WTC11 (cell line): Measurements from ENCODE around the gene KBTBD8. TPM values are rescaled to one million over a fixed set of nuclear protein-coding genes. Genes with fewer than 3 reads are reported as not detected.

Experiments
- ATAC-seq: fragments of 200-7000 bp; cut with Tn5 transposase; 2 replicates; pipeline ENCODE4 v1.10.0; 2021; ENCODE audit warnings: mild to moderate bottlenecking, moderate library complexity
- CTCF ChIA-PET: fragments of 300-600 bp; sonication (Branson Sonifier 250); formaldehyde crosslinking; loops from one replicate; lab custom pipeline; 2021; ENCODE audit warnings: antibody characterized with exemption; lab: Charles Lee
- POLR2A ChIA-PET: fragments of 350-600 bp; sonication (Branson Sonifier 250); formaldehyde crosslinking; loops from one replicate; lab custom pipeline; 2021; ENCODE audit warnings: antibody characterized with exemption; lab: Charles Lee
- DNase-seq: peaks from one replicate; pipeline ENCODE4 v3.0.0; 2021; ENCODE audit warnings: low spot score
- H3K27ac Mint-ChIP-seq: 2 replicates; pipeline ENCODE4 v1.8.0; 2021; ENCODE audit warnings: mixed read lengths
- H3K27me3 Mint-ChIP-seq: 2 replicates; pipeline ENCODE4 v1.8.0; 2021; ENCODE audit warnings: low read depth, mild to moderate bottlenecking, moderate library complexity, mixed read lengths
- H3K36me3 Mint-ChIP-seq: 2 replicates; pipeline ENCODE4 v1.8.0; 2021; ENCODE audit warnings: mixed read lengths
- H3K4me1 Mint-ChIP-seq: 2 replicates; pipeline ENCODE4 v1.8.0; 2022; ENCODE audit warnings: mixed read lengths
- H3K4me3 Mint-ChIP-seq: 2 replicates; pipeline ENCODE4 v1.8.0; 2021; ENCODE audit warnings: mild to moderate bottlenecking, moderate library complexity, mixed read lengths
- H3K9me3 Mint-ChIP-seq: 2 replicates; pipeline ENCODE4 v1.8.0; 2021; ENCODE audit warnings: mixed read lengths
- CBFB ChIP-seq: sonication (generic); formaldehyde crosslinking; IDR thresholded peaks from 2 replicates; pipeline ENCODE4 v1.8.1; 2022; ENCODE audit warnings: mild to moderate bottlenecking, low read depth, missing genetic modification reagents
- EMX1 ChIP-seq: fragments of 250-450 bp; sonication (Bioruptor Pico); IDR thresholded peaks from 2 replicates; pipeline ENCODE4 v1.8.0; 2021; ENCODE audit warnings: mild to moderate bottlenecking
- ETV6 ChIP-seq: sonication (generic); formaldehyde crosslinking; IDR thresholded peaks from 2 replicates; pipeline ENCODE4 v1.8.1; 2022; ENCODE audit warnings: mild to moderate bottlenecking, missing genetic modification reagents
- GTF2I ChIP-seq: fragments of 250-450 bp; sonication (Bioruptor Pico); conservative IDR thresholded peaks from 2 replicates; pipeline ENCODE4 v1.4.0; 2021; ENCODE audit warnings: mild to moderate bottlenecking
- JAZF1 ChIP-seq: fragments of 250-450 bp; sonication (Bioruptor Pico); IDR thresholded peaks from 2 replicates; pipeline ENCODE4 v1.9.0; 2021; ENCODE audit warnings: moderate library complexity, mild to moderate bottlenecking, inconsistent platforms
- KAT7 ChIP-seq: sonication (generic); formaldehyde crosslinking; IDR thresholded peaks from 2 replicates; pipeline ENCODE4 v1.8.1; 2023; ENCODE audit warnings: missing genetic modification reagents, mild to moderate bottlenecking, borderline replicate concordance
- NFATC4 ChIP-seq: fragments of 250-450 bp; sonication (Bioruptor Pico); IDR thresholded peaks from 2 replicates; pipeline ENCODE4 v1.9.0; 2021; ENCODE audit warnings: mild to moderate bottlenecking
- NR3C1 ChIP-seq: sonication (generic); formaldehyde crosslinking; conservative IDR thresholded peaks from 2 replicates; pipeline ENCODE4 v1.8.1; 2023; ENCODE audit warnings: low read depth, mild to moderate bottlenecking, missing genetic modification reagents
- RELA ChIP-seq: sonication (generic); formaldehyde crosslinking; IDR thresholded peaks from 2 replicates; pipeline ENCODE4 v1.8.1; 2022; ENCODE audit warnings: missing genetic modification reagents, mild to moderate bottlenecking, borderline replicate concordance
- SMAD4 ChIP-seq: sonication (generic); formaldehyde crosslinking; IDR thresholded peaks from 2 replicates; pipeline ENCODE4 v1.8.0; 2022; ENCODE audit warnings: mild to moderate bottlenecking, missing genetic modification reagents
- TP53 ChIP-seq: sonication (generic); formaldehyde crosslinking; IDR thresholded peaks from 2 replicates; pipeline ENCODE4 v1.8.1; 2023; ENCODE audit warnings: mild to moderate bottlenecking, missing genetic modification reagents
- ZNF121 ChIP-seq: sonication (generic); formaldehyde crosslinking; IDR thresholded peaks from 2 replicates; pipeline ENCODE4 v1.8.0; 2023; ENCODE audit warnings: missing genetic modification reagents
- ZNF232 ChIP-seq: sonication (generic); formaldehyde crosslinking; IDR thresholded peaks from 2 replicates; pipeline ENCODE4 v1.8.0; 2022; ENCODE audit warnings: mild to moderate bottlenecking, missing genetic modification reagents
- ZNF317 ChIP-seq: sonication (generic); formaldehyde crosslinking; IDR thresholded peaks from 2 replicates; pipeline ENCODE4 v1.8.1; 2023; ENCODE audit warnings: low read depth, mild to moderate bottlenecking, moderate library complexity, missing genetic modification reagents, borderline replicate concordance
- total RNA-seq: library from RNA; stranded (reverse); gene quantifications from 3 replicates; pipeline ENCODE4 v1.2.3, GENCODE V29; 2021
- TF ChIP-seq, protein P1 (sequence below): fragments of 250-450 bp; sonication (Bioruptor Pico); IDR thresholded peaks from 2 replicates; pipeline ENCODE4 v1.9.0; 2021; ENCODE audit warnings: mild to moderate bottlenecking
- TF ChIP-seq, protein P2 (sequence below): fragments of 250-450 bp; sonication (Bioruptor Pico); IDR thresholded peaks from 2 replicates; pipeline ENCODE4 v1.9.0; 2021; ENCODE audit warnings: mild to moderate bottlenecking, borderline replicate concordance
- TF ChIP-seq, protein P3 (sequence below): sonication (generic); formaldehyde crosslinking; IDR thresholded peaks from 2 replicates; pipeline ENCODE4 v1.8.0; 2022; ENCODE audit warnings: missing genetic modification reagents
- TF ChIP-seq, protein P4 (sequence below): sonication (generic); formaldehyde crosslinking; IDR thresholded peaks from 2 replicates; pipeline ENCODE4 v1.8.1; 2023; ENCODE audit warnings: mild to moderate bottlenecking, missing genetic modification reagents
- TF ChIP-seq, protein P5 (sequence below): sonication (generic); formaldehyde crosslinking; IDR thresholded peaks from 2 replicates; pipeline ENCODE4 v1.8.1; 2023; ENCODE audit warnings: mild to moderate bottlenecking, moderate library complexity, missing genetic modification reagents
- TF ChIP-seq, protein P6 (sequence below): fragments of 250-450 bp; sonication (Bioruptor Pico); conservative IDR thresholded peaks from 2 replicates; pipeline ENCODE4 v1.9.0; 2021; ENCODE audit warnings: mild to moderate bottlenecking

KBTBD8 gene
- total RNA-seq, 1 experiment from 2014 or later = 15.0 TPM

DNA sequence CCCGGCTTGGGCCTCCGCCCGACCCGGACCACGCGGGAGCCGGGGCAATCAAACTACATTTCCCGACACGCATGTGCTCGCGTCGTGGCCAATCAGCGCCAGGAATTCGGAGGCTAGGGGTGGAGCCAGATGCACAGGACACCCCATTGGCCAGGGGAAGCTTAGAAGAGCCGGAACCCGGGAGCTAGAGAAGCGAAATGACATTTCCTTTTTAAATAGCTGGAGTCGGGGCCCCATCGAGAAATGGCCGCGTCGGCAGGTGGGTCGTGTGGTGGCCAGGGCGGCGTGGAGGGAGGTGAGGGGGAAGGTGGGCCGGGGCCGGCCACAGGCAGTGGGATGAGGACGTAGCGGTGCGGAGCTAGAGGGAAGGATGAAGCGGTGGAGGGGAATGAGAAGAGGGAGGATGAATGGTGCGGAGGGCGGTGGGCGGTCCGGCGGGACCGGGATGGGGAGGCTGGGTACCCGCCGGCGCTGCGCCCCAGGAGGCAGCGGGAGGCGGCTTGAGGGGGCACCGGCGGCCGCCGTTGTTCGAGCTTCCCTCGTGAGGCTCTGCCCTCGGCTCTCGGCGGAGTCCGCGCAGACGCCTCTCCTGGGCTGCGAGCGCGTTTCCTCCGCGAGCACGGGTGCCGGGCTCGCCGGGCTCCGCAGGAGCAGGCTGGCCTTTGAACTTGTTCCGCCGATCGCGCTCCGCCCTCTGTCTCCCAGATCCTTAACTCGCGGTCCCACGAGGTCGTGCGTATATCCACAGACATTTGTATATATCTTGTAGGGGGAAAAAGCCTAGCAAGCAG, at the start of gene KBTBD8 (continued):
- TF ChIP-seq RELA (CRISPR knock-in tag) (no peak), EMX1 (no peak), ZNF232 (CRISPR knock-in tag) (no peak), ETV6 (no peak; the same call in 1 of the 2 replicates)
- TF ChIP-seq, protein P1, sequence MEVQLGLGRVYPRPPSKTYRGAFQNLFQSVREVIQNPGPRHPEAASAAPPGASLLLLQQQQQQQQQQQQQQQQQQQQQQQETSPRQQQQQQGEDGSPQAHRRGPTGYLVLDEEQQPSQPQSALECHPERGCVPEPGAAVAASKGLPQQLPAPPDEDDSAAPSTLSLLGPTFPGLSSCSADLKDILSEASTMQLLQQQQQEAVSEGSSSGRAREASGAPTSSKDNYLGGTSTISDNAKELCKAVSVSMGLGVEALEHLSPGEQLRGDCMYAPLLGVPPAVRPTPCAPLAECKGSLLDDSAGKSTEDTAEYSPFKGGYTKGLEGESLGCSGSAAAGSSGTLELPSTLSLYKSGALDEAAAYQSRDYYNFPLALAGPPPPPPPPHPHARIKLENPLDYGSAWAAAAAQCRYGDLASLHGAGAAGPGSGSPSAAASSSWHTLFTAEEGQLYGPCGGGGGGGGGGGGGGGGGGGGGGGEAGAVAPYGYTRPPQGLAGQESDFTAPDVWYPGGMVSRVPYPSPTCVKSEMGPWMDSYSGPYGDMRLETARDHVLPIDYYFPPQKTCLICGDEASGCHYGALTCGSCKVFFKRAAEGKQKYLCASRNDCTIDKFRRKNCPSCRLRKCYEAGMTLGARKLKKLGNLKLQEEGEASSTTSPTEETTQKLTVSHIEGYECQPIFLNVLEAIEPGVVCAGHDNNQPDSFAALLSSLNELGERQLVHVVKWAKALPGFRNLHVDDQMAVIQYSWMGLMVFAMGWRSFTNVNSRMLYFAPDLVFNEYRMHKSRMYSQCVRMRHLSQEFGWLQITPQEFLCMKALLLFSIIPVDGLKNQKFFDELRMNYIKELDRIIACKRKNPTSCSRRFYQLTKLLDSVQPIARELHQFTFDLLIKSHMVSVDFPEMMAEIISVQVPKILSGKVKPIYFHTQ (CRISPR knock-in tag) = no peak

DNA sequence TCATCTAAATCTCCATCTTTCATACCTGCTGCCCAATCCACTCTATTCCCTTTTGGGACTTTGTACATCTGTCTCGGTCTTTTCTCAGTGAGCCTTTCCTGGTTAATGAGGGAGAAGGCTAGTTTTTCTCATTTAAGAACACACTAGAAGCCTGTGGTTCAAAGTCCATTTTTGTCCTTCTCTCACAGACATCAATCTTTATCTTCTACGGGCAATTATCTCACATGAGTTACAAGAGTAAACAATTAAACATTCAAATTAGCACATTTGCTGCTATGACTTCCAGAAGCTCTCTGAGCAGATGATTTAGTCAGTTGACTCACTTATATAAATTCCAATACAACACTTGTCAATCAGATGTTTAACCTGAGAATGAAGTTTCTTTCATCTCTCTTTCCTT, 49.3 kb upstream of the KBTBD8 start:
- Mint-ChIP-seq H3K27ac (no peak overlapping the region), H3K36me3 (no peaks in the 10 kb centered on the region), H3K4me3 (no peak overlapping the region), H3K27me3 (no peaks in the 10 kb centered on the region), H3K9me3 (peaks cover 3% of the 10 kb centered on the region; the same call in 1 of the 2 replicates), H3K4me1 (no peaks in the 10 kb centered on the region)
- POLR2A ChIA-PET = no interaction called here
- ATAC-seq = no peak
- CTCF ChIA-PET = interaction anchor here (1.0 kb wide), 1 partner anchor 10 kb away, joined by 3 read pairs; no protein-coding TSS in a partner anchor
- DNase-seq = no peak
- TF ChIP-seq, protein P2, sequence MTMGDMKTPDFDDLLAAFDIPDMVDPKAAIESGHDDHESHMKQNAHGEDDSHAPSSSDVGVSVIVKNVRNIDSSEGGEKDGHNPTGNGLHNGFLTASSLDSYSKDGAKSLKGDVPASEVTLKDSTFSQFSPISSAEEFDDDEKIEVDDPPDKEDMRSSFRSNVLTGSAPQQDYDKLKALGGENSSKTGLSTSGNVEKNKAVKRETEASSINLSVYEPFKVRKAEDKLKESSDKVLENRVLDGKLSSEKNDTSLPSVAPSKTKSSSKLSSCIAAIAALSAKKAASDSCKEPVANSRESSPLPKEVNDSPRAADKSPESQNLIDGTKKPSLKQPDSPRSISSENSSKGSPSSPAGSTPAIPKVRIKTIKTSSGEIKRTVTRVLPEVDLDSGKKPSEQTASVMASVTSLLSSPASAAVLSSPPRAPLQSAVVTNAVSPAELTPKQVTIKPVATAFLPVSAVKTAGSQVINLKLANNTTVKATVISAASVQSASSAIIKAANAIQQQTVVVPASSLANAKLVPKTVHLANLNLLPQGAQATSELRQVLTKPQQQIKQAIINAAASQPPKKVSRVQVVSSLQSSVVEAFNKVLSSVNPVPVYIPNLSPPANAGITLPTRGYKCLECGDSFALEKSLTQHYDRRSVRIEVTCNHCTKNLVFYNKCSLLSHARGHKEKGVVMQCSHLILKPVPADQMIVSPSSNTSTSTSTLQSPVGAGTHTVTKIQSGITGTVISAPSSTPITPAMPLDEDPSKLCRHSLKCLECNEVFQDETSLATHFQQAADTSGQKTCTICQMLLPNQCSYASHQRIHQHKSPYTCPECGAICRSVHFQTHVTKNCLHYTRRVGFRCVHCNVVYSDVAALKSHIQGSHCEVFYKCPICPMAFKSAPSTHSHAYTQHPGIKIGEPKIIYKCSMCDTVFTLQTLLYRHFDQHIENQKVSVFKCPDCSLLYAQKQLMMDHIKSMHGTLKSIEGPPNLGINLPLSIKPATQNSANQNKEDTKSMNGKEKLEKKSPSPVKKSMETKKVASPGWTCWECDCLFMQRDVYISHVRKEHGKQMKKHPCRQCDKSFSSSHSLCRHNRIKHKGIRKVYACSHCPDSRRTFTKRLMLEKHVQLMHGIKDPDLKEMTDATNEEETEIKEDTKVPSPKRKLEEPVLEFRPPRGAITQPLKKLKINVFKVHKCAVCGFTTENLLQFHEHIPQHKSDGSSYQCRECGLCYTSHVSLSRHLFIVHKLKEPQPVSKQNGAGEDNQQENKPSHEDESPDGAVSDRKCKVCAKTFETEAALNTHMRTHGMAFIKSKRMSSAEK (CRISPR knock-in tag) = no peak
- TF ChIP-seq SMAD4 (CRISPR knock-in tag) (no peak), NFATC4 (CRISPR knock-in tag) (no peak), KAT7 (CRISPR knock-in tag) (no peak), CBFB (no peak), TP53 (CRISPR knock-in tag) (no peak), ZNF232 (CRISPR knock-in tag) (no peak), ZNF121 (no peak), GTF2I (no peak), NR3C1 (CRISPR knock-in tag) (no peak), JAZF1 (CRISPR knock-in tag) (no peak), ZNF317 (CRISPR knock-in tag) (no peak)
- TF ChIP-seq, protein P3, sequence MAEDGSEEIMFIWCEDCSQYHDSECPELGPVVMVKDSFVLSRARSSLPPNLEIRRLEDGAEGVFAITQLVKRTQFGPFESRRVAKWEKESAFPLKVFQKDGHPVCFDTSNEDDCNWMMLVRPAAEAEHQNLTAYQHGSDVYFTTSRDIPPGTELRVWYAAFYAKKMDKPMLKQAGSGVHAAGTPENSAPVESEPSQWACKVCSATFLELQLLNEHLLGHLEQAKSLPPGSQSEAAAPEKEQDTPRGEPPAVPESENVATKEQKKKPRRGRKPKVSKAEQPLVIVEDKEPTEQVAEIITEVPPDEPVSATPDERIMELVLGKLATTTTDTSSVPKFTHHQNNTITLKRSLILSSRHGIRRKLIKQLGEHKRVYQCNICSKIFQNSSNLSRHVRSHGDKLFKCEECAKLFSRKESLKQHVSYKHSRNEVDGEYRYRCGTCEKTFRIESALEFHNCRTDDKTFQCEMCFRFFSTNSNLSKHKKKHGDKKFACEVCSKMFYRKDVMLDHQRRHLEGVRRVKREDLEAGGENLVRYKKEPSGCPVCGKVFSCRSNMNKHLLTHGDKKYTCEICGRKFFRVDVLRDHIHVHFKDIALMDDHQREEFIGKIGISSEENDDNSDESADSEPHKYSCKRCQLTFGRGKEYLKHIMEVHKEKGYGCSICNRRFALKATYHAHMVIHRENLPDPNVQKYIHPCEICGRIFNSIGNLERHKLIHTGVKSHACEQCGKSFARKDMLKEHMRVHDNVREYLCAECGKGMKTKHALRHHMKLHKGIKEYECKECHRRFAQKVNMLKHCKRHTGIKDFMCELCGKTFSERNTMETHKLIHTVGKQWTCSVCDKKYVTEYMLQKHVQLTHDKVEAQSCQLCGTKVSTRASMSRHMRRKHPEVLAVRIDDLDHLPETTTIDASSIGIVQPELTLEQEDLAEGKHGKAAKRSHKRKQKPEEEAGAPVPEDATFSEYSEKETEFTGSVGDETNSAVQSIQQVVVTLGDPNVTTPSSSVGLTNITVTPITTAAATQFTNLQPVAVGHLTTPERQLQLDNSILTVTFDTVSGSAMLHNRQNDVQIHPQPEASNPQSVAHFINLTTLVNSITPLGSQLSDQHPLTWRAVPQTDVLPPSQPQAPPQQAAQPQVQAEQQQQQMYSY = no peak
- TF ChIP-seq, protein P4, sequence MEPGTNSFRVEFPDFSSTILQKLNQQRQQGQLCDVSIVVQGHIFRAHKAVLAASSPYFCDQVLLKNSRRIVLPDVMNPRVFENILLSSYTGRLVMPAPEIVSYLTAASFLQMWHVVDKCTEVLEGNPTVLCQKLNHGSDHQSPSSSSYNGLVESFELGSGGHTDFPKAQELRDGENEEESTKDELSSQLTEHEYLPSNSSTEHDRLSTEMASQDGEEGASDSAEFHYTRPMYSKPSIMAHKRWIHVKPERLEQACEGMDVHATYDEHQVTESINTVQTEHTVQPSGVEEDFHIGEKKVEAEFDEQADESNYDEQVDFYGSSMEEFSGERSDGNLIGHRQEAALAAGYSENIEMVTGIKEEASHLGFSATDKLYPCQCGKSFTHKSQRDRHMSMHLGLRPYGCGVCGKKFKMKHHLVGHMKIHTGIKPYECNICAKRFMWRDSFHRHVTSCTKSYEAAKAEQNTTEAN (CRISPR knock-in tag) = no peak
- TF ChIP-seq, protein P5, sequence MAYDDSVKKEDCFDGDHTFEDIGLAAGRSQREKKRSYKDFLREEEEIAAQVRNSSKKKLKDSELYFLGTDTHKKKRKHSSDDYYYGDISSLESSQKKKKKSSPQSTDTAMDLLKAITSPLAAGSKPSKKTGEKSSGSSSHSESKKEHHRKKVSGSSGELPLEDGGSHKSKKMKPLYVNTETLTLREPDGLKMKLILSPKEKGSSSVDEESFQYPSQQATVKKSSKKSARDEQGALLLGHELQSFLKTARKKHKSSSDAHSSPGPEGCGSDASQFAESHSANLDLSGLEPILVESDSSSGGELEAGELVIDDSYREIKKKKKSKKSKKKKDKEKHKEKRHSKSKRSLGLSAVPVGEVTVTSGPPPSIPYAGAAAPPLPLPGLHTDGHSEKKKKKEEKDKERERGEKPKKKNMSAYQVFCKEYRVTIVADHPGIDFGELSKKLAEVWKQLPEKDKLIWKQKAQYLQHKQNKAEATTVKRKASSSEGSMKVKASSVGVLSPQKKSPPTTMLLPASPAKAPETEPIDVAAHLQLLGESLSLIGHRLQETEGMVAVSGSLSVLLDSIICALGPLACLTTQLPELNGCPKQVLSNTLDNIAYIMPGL (CRISPR knock-in tag) = no peak
- TF ChIP-seq, protein P6, sequence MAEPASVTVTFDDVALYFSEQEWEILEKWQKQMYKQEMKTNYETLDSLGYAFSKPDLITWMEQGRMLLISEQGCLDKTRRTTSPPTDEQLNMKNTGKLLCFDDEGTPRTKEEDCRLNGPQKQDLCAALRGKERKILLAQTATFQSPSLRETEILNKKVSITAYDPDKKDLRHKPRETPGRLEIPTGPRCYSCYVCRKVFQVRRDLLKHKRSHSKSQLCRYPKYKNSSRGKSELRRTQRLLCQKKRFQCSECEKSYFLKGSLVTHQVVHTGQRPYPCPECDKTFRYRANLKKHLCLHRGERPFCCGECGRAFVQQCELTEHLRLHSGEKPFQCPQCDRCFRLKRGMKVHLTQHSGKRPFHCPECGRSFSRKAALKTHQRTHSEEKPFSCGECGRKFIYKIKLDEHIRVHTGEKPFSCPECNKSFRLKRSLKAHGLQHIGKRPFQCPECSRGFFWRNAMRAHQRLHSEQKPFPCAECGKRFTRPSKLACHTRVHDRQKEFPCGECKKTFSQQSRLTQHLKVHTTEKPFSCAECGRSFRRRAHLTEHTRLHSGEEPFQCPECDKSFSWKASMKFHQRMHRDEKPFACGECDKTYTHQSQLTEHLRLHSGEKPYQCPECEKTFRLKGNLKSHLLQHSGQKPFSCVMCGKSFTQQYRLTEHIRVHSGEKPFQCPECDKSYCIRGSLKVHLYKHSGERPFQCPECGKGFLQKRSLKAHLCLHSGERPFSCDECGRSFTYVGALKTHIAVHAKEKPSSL (CRISPR knock-in tag) = no peak
